ENCODE data around the gene LINC00632.

- TF ChIP-seq CTCF (IDR thresholded peaks at IDR 0.05) (no peak), POLR2A (IDR thresholded peaks at IDR 0.05) (no peak)
These were observed 15.9 kb downstream of the LINC00632 start for GRCh38 chrX:140725500-140725899.

Measured in breast epithelium (tissue), 3 donors.